Mesenchymal stem cell (in vitro differentiated cells and primary cell): ENCODE measurements around the gene HSD3B7.

Experiments used
- DNase-seq: peaks from one replicate; pipeline ENCODE4 v3.0.0-alpha.2; 2013
- H2AFZ ChIP-seq: one replicate; pipeline ENCODE4 v1.6.1; 2013; ENCODE audit warnings: low read depth, mild to moderate bottlenecking, control low read depth, inconsistent platforms, low read length, moderate library complexity
- H2AK5ac ChIP-seq: 2 replicates; pipeline ENCODE4 v1.6.1; 2013; ENCODE audit warnings: low read length, moderate library complexity, mild to moderate bottlenecking, inconsistent platforms; ENCODE audit not compliant: severe bottlenecking
- H2BK120ac ChIP-seq: one replicate; pipeline ENCODE4 v1.6.1; 2013; ENCODE audit warnings: low read depth, mild to moderate bottlenecking, inconsistent platforms, low read length, moderate library complexity
- H2BK12ac ChIP-seq, 2 experiments: one replicate each; pipeline ENCODE4 v1.6.1; 2013; ENCODE audit warnings: inconsistent platforms in 2 of 2, low read length in 2 of 2, mild to moderate bottlenecking in 2 of 2, moderate library complexity in 2 of 2, control low read depth in 1 of 2
- H2BK15ac ChIP-seq: one replicate; pipeline ENCODE4 v1.6.1; 2013; ENCODE audit warnings: mild to moderate bottlenecking, low read depth, inconsistent platforms; ENCODE audit not compliant: poor library complexity, severe bottlenecking
- H2BK5ac ChIP-seq: 2 replicates; pipeline ENCODE4 v1.6.1; 2013; ENCODE audit warnings: low read depth, mild to moderate bottlenecking, low read length, control low read depth, inconsistent platforms; ENCODE audit not compliant: poor library complexity, severe bottlenecking
- H3K14ac ChIP-seq, 2 experiments: one replicate each; pipeline ENCODE4 v1.6.1; 2013; ENCODE audit warnings: inconsistent platforms in 2 of 2, low read length in 2 of 2, control low read depth in 1 of 2, mild to moderate bottlenecking in 1 of 2, moderate library complexity in 1 of 2
- H3K18ac ChIP-seq, 2 experiments: one replicate each; pipeline ENCODE4 v1.6.1; 2013; ENCODE audit warnings: inconsistent platforms in 2 of 2, low read length in 2 of 2, control low read depth in 1 of 2, low read depth in 1 of 2, mild to moderate bottlenecking in 1 of 2
- H3K23ac ChIP-seq, 2 experiments: one replicate each; pipeline ENCODE4 v1.6.1; 2013; ENCODE audit warnings: inconsistent platforms in 2 of 2, low read length in 2 of 2, mild to moderate bottlenecking in 2 of 2, moderate library complexity in 2 of 2, control low read depth in 1 of 2
- H3K27ac ChIP-seq: 2 replicates; pipeline ENCODE4 v1.5.1; 2013; ENCODE audit warnings: mild to moderate bottlenecking, moderate library complexity, low read length, control low read depth, inconsistent platforms; ENCODE audit not compliant: poor library complexity, severe bottlenecking
- H3K27me3 ChIP-seq, 2 experiments: 2 replicates each; pipeline versions ENCODE4 v1.6.1 to v1.7.0; 2013; ENCODE audit warnings: low read length in 2 of 2, mild to moderate bottlenecking in 2 of 2, moderate library complexity in 2 of 2, control low read depth in 1 of 2, inconsistent platforms in 1 of 2; ENCODE audit not compliant: control insufficient read depth in 1 of 2, insufficient read depth in 1 of 2
- H3K36me3 ChIP-seq, 2 experiments: 2 replicates each; pipeline versions ENCODE4 v1.6.1 to v1.7.0; 2013; ENCODE audit warnings: low read length in 2 of 2, control low read depth in 1 of 2, inconsistent platforms in 1 of 2, low read depth in 1 of 2, mild to moderate bottlenecking in 1 of 2; ENCODE audit not compliant: insufficient read depth in 2 of 2, control insufficient read depth in 1 of 2
- H3K4ac ChIP-seq, 2 experiments: one replicate each; pipeline ENCODE4 v1.6.1; 2013; ENCODE audit warnings: inconsistent platforms in 2 of 2, low read length in 2 of 2, mild to moderate bottlenecking in 2 of 2, moderate library complexity in 2 of 2, control low read depth in 1 of 2, low read depth in 1 of 2
- H3K4me1 ChIP-seq: 2 replicates; pipeline ENCODE4 v1.6.1; 2013; ENCODE audit warnings: low read depth, low read length, control low read depth; ENCODE audit not compliant: control insufficient read depth, insufficient read depth
- H3K4me2 ChIP-seq: 2 replicates; pipeline ENCODE4 v1.6.1; 2013; ENCODE audit warnings: low read length, mild to moderate bottlenecking, inconsistent platforms; ENCODE audit not compliant: poor library complexity, severe bottlenecking
- H3K4me3 ChIP-seq, 2 experiments: 2 replicates each; pipeline versions ENCODE4 v1.5.1 to v1.7.0; 2013; ENCODE audit warnings: low read length in 2 of 2, mild to moderate bottlenecking in 2 of 2, control low read depth in 1 of 2, low read depth in 1 of 2; ENCODE audit not compliant: insufficient read depth in 1 of 2
- H3K79me1 ChIP-seq: replicated peaks from 2 replicates; pipeline ENCODE4 v1.6.1; 2013; ENCODE audit warnings: mild to moderate bottlenecking, control low read depth, low read length, inconsistent platforms; ENCODE audit not compliant: poor library complexity, severe bottlenecking
- H3K9ac ChIP-seq: 2 replicates; pipeline ENCODE4 v1.7.0; 2013; ENCODE audit warnings: mild to moderate bottlenecking, low read length, moderate library complexity
- H3K9me3 ChIP-seq: 2 replicates; pipeline ENCODE4 v1.7.0; 2013; ENCODE audit warnings: mild to moderate bottlenecking, low read length; ENCODE audit not compliant: control insufficient read depth
- H4K8ac ChIP-seq: one replicate; pipeline ENCODE4 v1.6.1; 2013; ENCODE audit warnings: inconsistent platforms, mild to moderate bottlenecking, low read length, moderate library complexity
- H4K91ac ChIP-seq: one replicate; pipeline ENCODE4 v1.6.1; 2013; ENCODE audit warnings: mild to moderate bottlenecking, low read length, inconsistent platforms
- WGBS: methylation state at CpG from one replicate; pipeline ENCODE4 v1.1.7; 2013; ENCODE audit warnings: mixed read lengths; 5-methylcytosine and 5-hydroxymethylcytosine counted together

Gene HSD3B7

DNA sequence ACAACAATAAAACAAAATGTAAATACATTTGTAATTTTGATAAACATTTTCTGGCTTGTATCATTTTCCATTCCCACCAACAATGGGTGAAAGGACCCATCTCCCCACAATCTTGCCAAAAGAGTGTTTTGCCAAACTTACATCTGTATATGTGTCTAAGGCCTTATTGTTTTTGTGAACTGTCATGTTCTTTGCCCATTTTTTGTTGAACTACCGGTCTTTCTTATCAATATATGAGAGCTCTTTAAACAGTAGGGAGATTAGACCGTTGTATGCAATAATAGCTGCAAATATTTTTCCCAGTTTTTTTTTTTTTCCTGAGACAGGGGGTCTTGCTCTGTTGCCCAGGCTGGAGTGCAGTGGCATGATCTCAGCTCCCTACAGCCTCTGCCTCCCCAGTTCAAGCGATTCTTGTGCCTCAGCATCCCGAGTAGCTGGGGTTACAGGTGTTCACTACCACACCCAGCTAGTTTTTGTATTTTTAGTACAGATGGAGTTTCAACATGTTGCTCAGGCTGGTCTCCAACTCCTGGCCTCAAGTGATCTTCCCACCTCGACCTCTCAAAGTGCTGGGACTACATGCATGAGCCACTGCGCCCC is 38.7 kb downstream of the HSD3B7 start:
- Histone ChIP-seq H2BK120ac (no peak overlapping the region), H4K8ac (no peak overlapping the region), H3K4me2 (no peak overlapping the region), H3K27ac (no peak overlapping the region), H3K4ac (no peak overlapping the region), H3K14ac (no peak overlapping the region), H2AFZ (no peak overlapping the region), H4K91ac (no peak overlapping the region), H3K4me1 (no peaks in the 10 kb centered on the region), H3K23ac (no peak overlapping the region), H3K36me3 (no peaks in the 10 kb centered on the region), H3K9me3 (no peaks in the 10 kb centered on the region), H3K79me1 (no peaks in the 10 kb centered on the region), H3K27me3 (no peaks in the 10 kb centered on the region), H3K4me3 (no peak overlapping the region), H2AK5ac (no peak overlapping the region), H2BK15ac (no peak overlapping the region), H2BK5ac (no peak overlapping the region), H3K9ac (no peak overlapping the region), H2BK12ac (no peak overlapping the region), H3K18ac (no peak overlapping the region)
- WGBS: 89% methylated on average over 4 of the region's 6 CpGs
- no peak for DNase-seq

DNA sequence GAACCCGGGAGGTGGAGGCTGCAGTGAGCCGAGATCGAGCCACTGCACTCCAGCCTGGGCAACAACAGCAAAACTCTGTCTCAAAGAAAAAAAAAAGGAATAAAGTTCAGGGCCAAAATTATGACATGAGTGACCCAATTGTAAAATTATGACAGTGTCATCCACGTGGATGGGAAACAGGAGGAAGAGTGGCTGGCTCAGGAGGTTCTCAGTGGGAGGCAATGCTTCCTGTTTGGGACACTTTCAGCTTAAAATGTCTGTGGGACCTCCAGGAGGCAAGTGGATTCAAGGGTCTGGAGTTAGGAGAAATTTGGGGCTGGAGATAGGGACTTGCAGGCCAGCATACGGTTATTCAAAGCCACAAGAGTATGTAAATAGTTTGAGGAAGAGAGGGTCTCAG is 40.3 kb downstream of the HSD3B7 start:
- no peak overlapping the region for H3K4ac ChIP-seq
- no peak overlapping the region for H3K4me3 ChIP-seq
- H3K27me3 ChIP-seq: no peaks in the 10 kb centered on the region
- no peak overlapping the region for H3K23ac ChIP-seq
- no peak overlapping the region for H2BK120ac ChIP-seq
- H3K9ac ChIP-seq: no peak overlapping the region
- H3K79me1 ChIP-seq: no peaks in the 10 kb centered on the region
- H2BK15ac ChIP-seq: no peak overlapping the region
- WGBS: 78% methylated on average over 2 of the region's 5 CpGs
- H2AFZ ChIP-seq: no peak overlapping the region
- H3K18ac ChIP-seq: no peak overlapping the region
- no peaks in the 10 kb centered on the region for H3K9me3 ChIP-seq
- H3K36me3 ChIP-seq: no peaks in the 10 kb centered on the region
- H3K4me1 ChIP-seq: no peaks in the 10 kb centered on the region
- H2BK5ac ChIP-seq: no peak overlapping the region
- H3K4me2 ChIP-seq: no peak overlapping the region
- no peak overlapping the region for H2AK5ac ChIP-seq
- no peak overlapping the region for H3K14ac ChIP-seq
- DNase-seq: no peak
- H2BK12ac ChIP-seq: no peak overlapping the region
- H4K91ac ChIP-seq: no peak overlapping the region
- H4K8ac ChIP-seq: no peak overlapping the region
- no peak overlapping the region for H3K27ac ChIP-seq

GRCh38 chr16:31029272-31029671 is 44.3 kb downstream of the HSD3B7 start:
- H2BK120ac ChIP-seq: no peak overlapping the region
- H3K9me3 ChIP-seq: no peaks in the 10 kb centered on the region
- H3K23ac ChIP-seq: no peak overlapping the region
- H2BK12ac ChIP-seq: no peak overlapping the region
- no peak overlapping the region for H2AK5ac ChIP-seq
- peak overlapping the region; percentile 68 for H2BK15ac ChIP-seq
- H4K8ac ChIP-seq: no peak overlapping the region
- no peak for DNase-seq
- no peak overlapping the region for H3K14ac ChIP-seq
- H2BK5ac ChIP-seq: peak overlapping the region; percentile 26
- no peak overlapping the region for H2AFZ ChIP-seq
- H3K4me3 ChIP-seq: no peak overlapping the region
- no peaks in the 10 kb centered on the region for H3K27me3 ChIP-seq
- H3K4ac ChIP-seq: no peak overlapping the region
- peaks cover 1% of the 10 kb centered on the region for H3K4me1 ChIP-seq
- no peak overlapping the region for H3K27ac ChIP-seq
- no peak overlapping the region for H3K9ac ChIP-seq
- H3K4me2 ChIP-seq: no peak overlapping the region
- no peak overlapping the region for H3K18ac ChIP-seq
- H3K36me3 ChIP-seq: peaks cover 0 to under 1% of the 10 kb centered on the region in 2 experiments
- H4K91ac ChIP-seq: no peak overlapping the region
- no CpG with 5 or more reads among the region's 5 CpGs for WGBS
- H3K79me1 ChIP-seq: peaks cover 3% of the 10 kb centered on the region

GRCh38 chr16:31031276-31031675 is 46.3 kb downstream of the HSD3B7 start:
- Histone ChIP-seq H3K14ac (no peak overlapping the region), H4K8ac (no peak overlapping the region)
- WGBS: 81% methylated on average over 2 of the region's 4 CpGs

More at GRCh38 chr16:31031276-31031675, 46.3 kb downstream of the HSD3B7 start:
- Histone ChIP-seq H3K4me2 (no peak overlapping the region), H3K9me3 (no peaks in the 10 kb centered on the region), H2BK15ac (no peak overlapping the region), H3K23ac (no peak overlapping the region), H3K9ac (no peak overlapping the region), H2BK12ac (no peak overlapping the region), H4K91ac (no peak overlapping the region), H3K79me1 (peaks cover 16% of the 10 kb centered on the region), H3K18ac (no peak overlapping the region), H3K27me3 (no peaks in the 10 kb centered on the region), H2BK5ac (no peak overlapping the region), H3K4ac (no peak overlapping the region), H2AK5ac (no peak overlapping the region), H3K4me3 (no peak overlapping the region), H2AFZ (no peak overlapping the region), H2BK120ac (no peak overlapping the region), H3K27ac (no peak overlapping the region), H3K4me1 (peaks cover 5% of the 10 kb centered on the region), H3K36me3 (peaks cover 8 to 20% of the 10 kb centered on the region in 2 experiments)
- DNase-seq: no peak
